BJ (cell line): ENCODE measurements around the gene MEIS1. TPM values are rescaled to one million over a fixed set of nuclear protein-coding genes. Genes with fewer than 3 reads are reported as not detected.

Source experiments
- CTCF ChIA-PET: fragments of 350-600 bp; formaldehyde crosslinking; extraction: SDS; loops from one replicate; lab custom pipeline; 2021; ENCODE audit warnings: antibody characterized with exemption, inconsistent platforms; lab: Yijun Ruan, JAX
- POLR2A ChIA-PET: fragments of 300-600 bp; sonication (Branson Sonifier 250); formaldehyde crosslinking; extraction: SDS; loops from one replicate; lab custom pipeline; 2021; ENCODE audit warnings: antibody characterized with exemption; lab: Charles Lee
- DNase-seq: peaks from one replicate; pipeline ENCODE4 v3.0.0-alpha.2; 2011; ENCODE audit warnings: low read depth
- H3K27me3 ChIP-seq: 2 replicates; pipeline ENCODE4 v1.6.0; 2011; ENCODE audit warnings: low read length; ENCODE audit not compliant: control insufficient read depth, insufficient read depth
- H3K36me3 ChIP-seq: 2 replicates; pipeline ENCODE4 v1.5.1; 2011; ENCODE audit warnings: low read length; ENCODE audit not compliant: control insufficient read depth, insufficient read depth
- H3K4me3 ChIP-seq: 2 replicates; pipeline ENCODE4 v1.5.1; 2011; ENCODE audit warnings: low read depth, mild to moderate bottlenecking, control low read depth, low read length
- CTCF ChIP-seq: IDR thresholded peaks from 2 replicates; pipeline ENCODE4 v1.5.1; 2011; ENCODE audit warnings: low read depth, mild to moderate bottlenecking, control low read depth, inconsistent platforms, low read length, moderate library complexity; ENCODE audit not compliant: insufficient read depth
- polyA plus RNA-seq: library from polyadenylated mRNA; depleted of rRNA; stranded (reverse); fragments of >200 nt; gene quantifications from 2 replicates; pipeline ENCODE4 v1.2.3, GENCODE V29; 2011

Gene MEIS1
- polyA plus RNA-seq, 1 experiment = 65.7 TPM

GRCh38 chr2:66568650-66569300, 133.8 kb downstream of the MEIS1 start:
- POLR2A ChIA-PET = interaction anchor here (0.6 kb wide), 1 partner anchor 934 kb away, joined by 4 read pairs; no protein-coding TSS in a partner anchor
- peaks cover 8% of the 10 kb centered on the region for H3K36me3 ChIP-seq
- H3K4me3 ChIP-seq = no peak overlapping the region
- H3K27me3 ChIP-seq = no peaks in the 10 kb centered on the region
- no peak for DNase-seq
- CTCF ChIA-PET = interaction anchor here (0.6 kb wide), 1 partner anchor 485 kb away, joined by 3 read pairs; no protein-coding TSS in a partner anchor
- no peak for TF ChIP-seq CTCF

- DNase-seq = no peak
- no peak for TF ChIP-seq CTCF
- peaks cover 8% of the 10 kb centered on the region for H3K36me3 ChIP-seq
- CTCF ChIA-PET = interaction anchor here (1.0 to 1.6 kb wide), 2 partner anchors 136 to 295 kb away, joined by 3 read pairs; no protein-coding TSS in a partner anchor
- no peaks in the 10 kb centered on the region for H3K27me3 ChIP-seq
- H3K4me3 ChIP-seq = no peak overlapping the region
- POLR2A ChIA-PET = no interaction called here
Measured at GRCh38 chr2:66569321-66569851, 134.5 kb downstream of the MEIS1 start.

- Histone ChIP-seq H3K36me3 (peaks cover 8% of the 10 kb centered on the region), H3K4me3 (no peak overlapping the region), H3K27me3 (no peaks in the 10 kb centered on the region)
- CTCF ChIA-PET = interaction anchor here (1.0 to 1.6 kb wide), 2 partner anchors 137 to 294 kb away, joined by 3 read pairs; no protein-coding TSS in a partner anchor
- TF ChIP-seq CTCF = no peak
- DNase-seq = no peak
- POLR2A ChIA-PET = interaction anchor here (0.6 kb wide), 1 partner anchor 1439 kb away, joined by 5 read pairs; no protein-coding TSS in a partner anchor
Measured at GRCh38 chr2:66569974-66570373, 135.0 kb downstream of the MEIS1 start.

- TF ChIP-seq CTCF = no peak
- ChIA-PET POLR2A (interaction anchor here (0.6 kb wide), 1 partner anchor 1439 kb away, joined by 5 read pairs; no protein-coding TSS in a partner anchor), CTCF (interaction anchor here (1.0 to 1.6 kb wide), 2 partner anchors 137 to 294 kb away, joined by 3 read pairs; no protein-coding TSS in a partner anchor)
- Histone ChIP-seq H3K4me3 (no peak overlapping the region), H3K27me3 (no peaks in the 10 kb centered on the region), H3K36me3 (peaks cover 8% of the 10 kb centered on the region)
- no peak for DNase-seq
Measured at GRCh38 chr2:66570471-66570870, 135.5 kb downstream of the MEIS1 start.

GRCh38 chr2:66571918-66572317, 137.0 kb downstream of the MEIS1 start:
- no peak for DNase-seq
- Histone ChIP-seq H3K27me3 (no peaks in the 10 kb centered on the region), H3K36me3 (peaks cover 8% of the 10 kb centered on the region), H3K4me3 (no peak overlapping the region)
- ChIA-PET CTCF (interaction anchor here (1.0 to 2.0 kb wide), 3 partner anchors 38 to 143 kb away, joined by 3 to 7 read pairs (median 3); no protein-coding TSS in a partner anchor), POLR2A (no interaction called here)
- no peak for TF ChIP-seq CTCF
